Gastrocnemius medialis (tissue), 4 donors: ENCODE results near the gene PCAT7.

Experiments
- CTCF ChIP-seq, 5 experiments: fragments of 450-650 bp in 3 of 5; fragments of 200-600 bp in 2 of 5; sonication (generic) in 2 of 5; IDR thresholded peaks in 4 of 5; conservative IDR thresholded peaks in 1 of 5; 1 replicate in 4 of 5; 2 replicates in 1 of 5; pipeline ENCODE4 v1.5.1; 2016 to 2019; ENCODE audit warnings: antibody characterized with exemption in 5 of 5, mild to moderate bottlenecking in 3 of 5, moderate library complexity in 3 of 5
- POLR2A ChIP-seq, 2 donors: fragments of 450-650 bp; IDR thresholded peaks; one replicate each; pipeline ENCODE4 v1.6.1; 2017; ENCODE audit warnings: antibody characterized with exemption in 2 of 2, mild to moderate bottlenecking in 2 of 2, moderate library complexity in 2 of 2

GRCh38 chr9:94557376-94557775, 2.5 kb downstream of the PCAT7 start:
- TF ChIP-seq POLR2A (IDR thresholded peaks at IDR 0.05) (no peak), CTCF (IDR thresholded peaks at IDR 0.05 in 4 of 5, conservative IDR thresholded peaks at IDR 0.05 in 1 of 5) (no peak)
